ENCODE data around the gene OLIG2. TPM values are rescaled to one million over a fixed set of nuclear protein-coding genes. Genes with fewer than 3 reads are reported as not detected.

Gene OLIG2
- total RNA-seq, 2 donors from 2014 or later, result 0.53 TPM; not detected in 1

DNA sequence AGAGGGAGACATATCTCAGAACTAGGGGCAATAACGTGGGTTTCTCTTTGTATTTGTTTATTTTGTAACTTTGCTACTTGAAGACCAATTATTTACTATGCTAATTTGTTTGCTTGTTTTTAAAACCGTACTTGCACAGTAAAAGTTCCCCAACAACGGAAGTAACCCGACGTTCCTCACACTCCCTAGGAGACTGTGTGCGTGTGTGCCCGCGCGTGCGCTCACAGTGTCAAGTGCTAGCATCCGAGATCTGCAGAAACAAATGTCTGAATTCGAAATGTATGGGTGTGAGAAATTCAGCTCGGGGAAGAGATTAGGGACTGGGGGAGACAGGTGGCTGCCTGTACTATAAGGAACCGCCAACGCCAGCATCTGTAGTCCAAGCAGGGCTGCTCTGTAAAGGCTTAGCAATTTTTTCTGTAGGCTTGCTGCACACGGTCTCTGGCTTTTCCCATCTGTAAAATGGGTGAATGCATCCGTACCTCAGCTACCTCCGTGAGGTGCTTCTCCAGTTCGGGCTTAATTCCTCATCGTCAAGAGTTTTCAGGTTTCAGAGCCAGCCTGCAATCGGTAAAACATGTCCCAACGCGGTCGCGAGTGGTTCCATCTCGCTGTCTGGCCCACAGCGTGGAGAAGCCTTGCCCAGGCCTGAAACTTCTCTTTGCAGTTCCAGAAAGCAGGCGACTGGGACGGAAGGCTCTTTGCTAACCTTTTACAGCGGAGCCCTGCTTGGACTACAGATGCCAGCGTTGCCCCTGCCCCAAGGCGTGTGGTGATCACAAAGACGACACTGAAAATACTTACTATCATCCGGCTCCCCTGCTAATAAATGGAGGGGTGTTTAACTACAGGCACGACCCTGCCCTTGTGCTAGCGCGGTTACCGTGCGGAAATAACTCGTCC is 1.3 kb upstream of the OLIG2 start:
- Histone ChIP-seq H3K27ac (ENCODE audit: low read depth, low read length) (no peak overlapping the region), H3K9me3 (ENCODE audit: control insufficient read depth, low read length) (no peaks in the 10 kb centered on the region), H3K9ac (ENCODE audit: extremely low read depth, low read length, poor library complexity, severe bottlenecking) (no peak overlapping the region), H3K36me3 (ENCODE audit: control insufficient read depth, insufficient read depth, low read length) (no peaks in the 10 kb centered on the region), H3K4me1 (ENCODE audit: control insufficient read depth, insufficient read depth, low read length) (peaks cover 5% of the 10 kb centered on the region), H3K4me3 (ENCODE audit: low read length) (no peak overlapping the region), H3K27me3 (ENCODE audit: control insufficient read depth, insufficient read depth, low read length, poor library complexity, severe bottlenecking) (peaks cover 100% of the 10 kb centered on the region)
- H3K4me3 Mint-ChIP-seq, result peak overlapping the region; percentile 63
- no peak overlapping the region for H3K27ac Mint-ChIP-seq
- H3K9me3 Mint-ChIP-seq, result no peaks in the 10 kb centered on the region
- 9 to 10% methylated on average over 14 to 39 of the region's 40 CpGs for WGBS, 2 experiments (ENCODE audit: insufficient coverage in 1 of 2, insufficient read length in 1 of 2)
- H3K36me3 Mint-ChIP-seq (ENCODE audit: low read depth), result no peaks in the 10 kb centered on the region
- DNase-seq, result peak; percentile 50
- peaks cover 26% of the 10 kb centered on the region for H3K4me1 Mint-ChIP-seq
- peaks cover 95% of the 10 kb centered on the region for H3K27me3 Mint-ChIP-seq (ENCODE audit: insufficient read depth)
- TF ChIP-seq, protein P1, sequence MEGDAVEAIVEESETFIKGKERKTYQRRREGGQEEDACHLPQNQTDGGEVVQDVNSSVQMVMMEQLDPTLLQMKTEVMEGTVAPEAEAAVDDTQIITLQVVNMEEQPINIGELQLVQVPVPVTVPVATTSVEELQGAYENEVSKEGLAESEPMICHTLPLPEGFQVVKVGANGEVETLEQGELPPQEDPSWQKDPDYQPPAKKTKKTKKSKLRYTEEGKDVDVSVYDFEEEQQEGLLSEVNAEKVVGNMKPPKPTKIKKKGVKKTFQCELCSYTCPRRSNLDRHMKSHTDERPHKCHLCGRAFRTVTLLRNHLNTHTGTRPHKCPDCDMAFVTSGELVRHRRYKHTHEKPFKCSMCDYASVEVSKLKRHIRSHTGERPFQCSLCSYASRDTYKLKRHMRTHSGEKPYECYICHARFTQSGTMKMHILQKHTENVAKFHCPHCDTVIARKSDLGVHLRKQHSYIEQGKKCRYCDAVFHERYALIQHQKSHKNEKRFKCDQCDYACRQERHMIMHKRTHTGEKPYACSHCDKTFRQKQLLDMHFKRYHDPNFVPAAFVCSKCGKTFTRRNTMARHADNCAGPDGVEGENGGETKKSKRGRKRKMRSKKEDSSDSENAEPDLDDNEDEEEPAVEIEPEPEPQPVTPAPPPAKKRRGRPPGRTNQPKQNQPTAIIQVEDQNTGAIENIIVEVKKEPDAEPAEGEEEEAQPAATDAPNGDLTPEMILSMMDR (conservative IDR thresholded peaks at IDR 0.05), result no peak

DNA sequence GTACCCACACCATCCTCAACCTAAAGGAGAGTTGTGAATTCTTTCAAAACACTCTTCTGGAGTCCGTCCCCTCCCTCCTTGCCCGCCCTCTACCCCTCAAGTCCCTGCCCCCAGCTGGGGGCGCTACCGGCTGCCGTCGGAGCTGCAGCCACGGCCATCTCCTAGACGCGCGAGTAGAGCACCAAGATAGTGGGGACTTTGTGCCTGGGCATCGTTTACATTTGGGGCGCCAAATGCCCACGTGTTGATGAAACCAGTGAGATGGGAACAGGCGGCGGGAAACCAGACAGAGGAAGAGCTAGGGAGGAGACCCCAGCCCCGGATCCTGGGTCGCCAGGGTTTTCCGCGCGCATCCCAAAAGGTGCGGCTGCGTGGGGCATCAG is 638 bp upstream of the OLIG2 start:
- peak; percentile 91 for DNase-seq
- WGBS, 2 experiments (ENCODE audit: insufficient coverage in 1 of 2, insufficient read length in 1 of 2), result 1% methylated on average over 10 to 22 of the region's 22 CpGs
- Histone ChIP-seq H3K4me1 (ENCODE audit: control insufficient read depth, insufficient read depth, low read length) (peaks cover 5% of the 10 kb centered on the region), H3K9ac (ENCODE audit: extremely low read depth, low read length, poor library complexity, severe bottlenecking) (no peak overlapping the region), H3K27ac (ENCODE audit: low read depth, low read length) (no peak overlapping the region), H3K36me3 (ENCODE audit: control insufficient read depth, insufficient read depth, low read length) (no peaks in the 10 kb centered on the region), H3K27me3 (ENCODE audit: control insufficient read depth, insufficient read depth, low read length, poor library complexity, severe bottlenecking) (peaks cover 100% of the 10 kb centered on the region), H3K9me3 (ENCODE audit: control insufficient read depth, low read length) (no peaks in the 10 kb centered on the region), H3K4me3 (ENCODE audit: low read length) (peak overlapping the region; percentile 72)
- TF ChIP-seq, protein P1 (conservative IDR thresholded peaks at IDR 0.05), result peak; percentile 73
- Mint-ChIP-seq H3K9me3 (no peaks in the 10 kb centered on the region), H3K4me1 (peaks cover 30% of the 10 kb centered on the region), H3K36me3 (ENCODE audit: low read depth) (no peaks in the 10 kb centered on the region), H3K27me3 (ENCODE audit: insufficient read depth) (peaks cover 95% of the 10 kb centered on the region), H3K27ac (no peak overlapping the region), H3K4me3 (peak overlapping the region; percentile 63)

DNA sequence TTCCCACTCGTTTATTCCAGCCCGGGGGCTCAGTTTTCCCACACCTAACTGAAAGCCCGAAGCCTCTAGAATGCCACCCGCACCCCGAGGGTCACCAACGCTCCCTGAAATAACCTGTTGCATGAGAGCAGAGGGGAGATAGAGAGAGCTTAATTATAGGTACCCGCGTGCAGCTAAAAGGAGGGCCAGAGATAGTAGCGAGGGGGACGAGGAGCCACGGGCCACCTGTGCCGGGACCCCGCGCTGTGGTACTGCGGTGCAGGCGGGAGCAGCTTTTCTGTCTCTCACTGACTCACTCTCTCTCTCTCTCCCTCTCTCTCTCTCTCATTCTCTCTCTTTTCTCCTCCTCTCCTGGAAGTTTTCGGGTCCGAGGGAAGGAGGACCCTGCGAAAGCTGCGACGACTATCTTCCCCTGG is 716 bp downstream of the OLIG2 start:
- Mint-ChIP-seq H3K4me3 (peak overlapping the region; percentile 63), H3K9me3 (no peaks in the 10 kb centered on the region), H3K27ac (no peak overlapping the region), H3K36me3 (ENCODE audit: low read depth) (no peaks in the 10 kb centered on the region), H3K27me3 (ENCODE audit: insufficient read depth) (peaks cover 95% of the 10 kb centered on the region), H3K4me1 (peaks cover 25% of the 10 kb centered on the region)
- peak; percentile 53 for DNase-seq
- Histone ChIP-seq H3K27ac (ENCODE audit: low read depth, low read length) (no peak overlapping the region), H3K36me3 (ENCODE audit: control insufficient read depth, insufficient read depth, low read length) (no peaks in the 10 kb centered on the region), H3K27me3 (ENCODE audit: control insufficient read depth, insufficient read depth, low read length, poor library complexity, severe bottlenecking) (peaks cover 100% of the 10 kb centered on the region), H3K9ac (ENCODE audit: extremely low read depth, low read length, poor library complexity, severe bottlenecking) (no peak overlapping the region), H3K4me1 (ENCODE audit: control insufficient read depth, insufficient read depth, low read length) (peaks cover 5% of the 10 kb centered on the region), H3K9me3 (ENCODE audit: control insufficient read depth, low read length) (no peaks in the 10 kb centered on the region), H3K4me3 (ENCODE audit: low read length) (no peak overlapping the region)
- WGBS, 2 experiments (ENCODE audit: insufficient coverage in 1 of 2, insufficient read length in 1 of 2), result 4 to 8% methylated on average over 4 to 21 of the region's 21 CpGs
- TF ChIP-seq, protein P1 (conservative IDR thresholded peaks at IDR 0.05), result no peak

All from endodermal cell (in vitro differentiated cells).